Liver (tissue), 9 donors: ENCODE measurements around the gene ARTN. TPM values are rescaled to one million over a fixed set of nuclear protein-coding genes. Genes with fewer than 3 reads are reported as not detected.
A peak's percentile ranks its signal among the peaks of the same experiment; 100 is the strongest.

ENCODE experiments used
- DNase-seq: peaks from one replicate; pipeline ENCODE4 v3.0.0-alpha.2; 2017; ENCODE audit warnings: low spot score
- H3K27ac ChIP-seq, 2 donors: one replicate each; pipeline ENCODE4 v1.7.0; 2013; ENCODE audit warnings: inconsistent platforms in 2 of 2, low read length in 2 of 2, control low read depth in 1 of 2, low read depth in 1 of 2, mild to moderate bottlenecking in 1 of 2
- H3K27me3 ChIP-seq, 4 donors: one replicate each; pipeline versions ENCODE4 v1.6.1 to v1.7.0; 2013; ENCODE audit warnings: low read length in 3 of 4, inconsistent platforms in 1 of 4, mild to moderate bottlenecking in 1 of 4, moderate library complexity in 1 of 4; ENCODE audit not compliant: control insufficient read depth in 4 of 4, insufficient read depth in 4 of 4
- H3K36me3 ChIP-seq, 4 donors: one replicate each; pipeline versions ENCODE4 v1.6.1 to v1.7.0; 2013; ENCODE audit warnings: low read length in 3 of 4, mild to moderate bottlenecking in 3 of 4, low read depth in 1 of 4, moderate library complexity in 1 of 4; ENCODE audit not compliant: control insufficient read depth in 4 of 4, insufficient read depth in 3 of 4
- H3K4me1 ChIP-seq, 4 donors: one replicate each; pipeline versions ENCODE4 v1.6.1 to v1.7.0; 2013; ENCODE audit warnings: low read length in 3 of 4, mild to moderate bottlenecking in 3 of 4, moderate library complexity in 1 of 4; ENCODE audit not compliant: control insufficient read depth in 4 of 4, insufficient read depth in 4 of 4
- H3K4me3 ChIP-seq, 3 donors: one replicate each; pipeline versions ENCODE4 v1.6.1 to v1.7.0; 2013; ENCODE audit warnings: low read length in 3 of 3, control low read depth in 1 of 3, low read depth in 1 of 3, mild to moderate bottlenecking in 1 of 3
- H3K9ac ChIP-seq, 2 donors: one replicate each; pipeline ENCODE4 v1.7.0; 2013; ENCODE audit warnings: low read length in 2 of 2, mild to moderate bottlenecking in 2 of 2, moderate library complexity in 2 of 2, control low read depth in 1 of 2, low read depth in 1 of 2
- H3K9me3 ChIP-seq, 4 donors: one replicate each; pipeline versions ENCODE4 v1.6.1 to v1.7.0; 2013; ENCODE audit warnings: low read length in 3 of 4; ENCODE audit not compliant: control insufficient read depth in 4 of 4
- ATF3 ChIP-seq: IDR thresholded peaks from 2 replicates; pipeline ENCODE4 v1.6.1; 2016; ENCODE audit warnings: antibody characterized with exemption
- EGR1 ChIP-seq, 2 donors: IDR thresholded peaks; 2 replicates each; pipeline ENCODE4 v1.6.1; 2016 to 2018; ENCODE audit warnings: antibody characterized with exemption in 2 of 2, low read depth in 2 of 2
- FOXA2 ChIP-seq: IDR thresholded peaks from 2 replicates; pipeline ENCODE4 v1.6.1; 2016; ENCODE audit warnings: antibody characterized with exemption
- HNF4A ChIP-seq, 2 donors: conservative IDR thresholded peaks; 2 replicates each; pipeline ENCODE4 v1.6.1; 2016; ENCODE audit warnings: antibody characterized with exemption in 2 of 2, mild to moderate bottlenecking in 2 of 2
- HNF4G ChIP-seq: IDR thresholded peaks from 2 replicates; pipeline ENCODE4 v1.6.1; 2016; ENCODE audit warnings: antibody characterized with exemption
- MAX ChIP-seq: IDR thresholded peaks from 2 replicates; pipeline ENCODE4 v1.6.1; 2016; ENCODE audit warnings: antibody characterized with exemption
- NR2F2 ChIP-seq: IDR thresholded peaks from 2 replicates; pipeline ENCODE4 v1.6.1; 2016; ENCODE audit warnings: antibody characterized with exemption
- RAD21 ChIP-seq, 2 donors: IDR thresholded peaks; 2 replicates each; pipeline ENCODE4 v1.6.1; 2016; ENCODE audit warnings: antibody characterized with exemption in 2 of 2, mild to moderate bottlenecking in 2 of 2
- RXRA ChIP-seq, 2 donors: IDR thresholded peaks; 2 replicates each; pipeline ENCODE4 v1.6.1; 2017 to 2018; ENCODE audit warnings: antibody characterized with exemption in 2 of 2, mild to moderate bottlenecking in 1 of 2
- SP1 ChIP-seq: IDR thresholded peaks from 2 replicates; pipeline ENCODE4 v1.6.1; 2018; ENCODE audit warnings: antibody characterized with exemption, mild to moderate bottlenecking
- TAF1 ChIP-seq: conservative IDR thresholded peaks from 2 replicates; pipeline ENCODE4 v1.6.1; 2016; ENCODE audit warnings: antibody characterized with exemption, mild to moderate bottlenecking
- YY1 ChIP-seq: IDR thresholded peaks from 2 replicates; pipeline ENCODE4 v1.6.1; 2016; ENCODE audit warnings: antibody characterized with exemption, mild to moderate bottlenecking
- WGBS: extraction: QIAGEN DNeasy Blood & Tissue Kit; methylation state at CpG from one replicate; pipeline ENCODE4 v1.1.7; 2013; 5-methylcytosine and 5-hydroxymethylcytosine counted together
- polyA plus RNA-seq, 2 donors: library from polyadenylated mRNA; stranded (reverse) in 1 of 2; unstranded in 1 of 2; fragments of 200-250 nt in 1 of 2; fragments of >200 nt in 1 of 2; fragmentation: Nextera tagmentation in 1 of 2; extraction: Ambion mirVana in 1 of 2; gene quantifications; one replicate each; pipeline versions ENCODE4 v1.2.1 to v1.2.3, GENCODE V29; 2013 to 2015
- total RNA-seq, 2 donors: library from RNA; depleted of rRNA; stranded (reverse); fragments of >200 nt; gene quantifications; one replicate each; pipeline ENCODE4 v1.2.3, GENCODE V29; 2014
- TF ChIP-seq, protein P1 (sequence below): IDR thresholded peaks from 2 replicates; pipeline ENCODE4 v1.6.1; 2016; ENCODE audit warnings: antibody characterized with exemption
- TF ChIP-seq, protein P2 (sequence below): IDR thresholded peaks from 2 replicates; pipeline ENCODE4 v1.6.1; 2016; ENCODE audit warnings: antibody characterized with exemption, mild to moderate bottlenecking
- TF ChIP-seq, protein P3 (sequence below): fragments of 150-350 bp; IDR thresholded peaks from 2 replicates; pipeline ENCODE4 v1.5.1; 2017; ENCODE audit warnings: improper control_type of control experiment, low read depth, low read length; ENCODE audit not compliant: missing input control
- donor health status: healthy.
- donor health status: healthy.
- donor health status: healthy.
- donor health status: healthy.
- donor health status: healthy.

ARTN gene
- total and polyA plus RNA-seq, 4 donors, result 0.05 to 0.08 TPM; not detected in 2

- no peaks in the 10 kb centered on the region for H3K27me3 ChIP-seq
- TF ChIP-seq YY1 (no peak), FOXA2 (no peak), HNF4A (conservative IDR thresholded peaks at IDR 0.05) (no peak), HNF4G (no peak)
- TF ChIP-seq, protein P1, sequence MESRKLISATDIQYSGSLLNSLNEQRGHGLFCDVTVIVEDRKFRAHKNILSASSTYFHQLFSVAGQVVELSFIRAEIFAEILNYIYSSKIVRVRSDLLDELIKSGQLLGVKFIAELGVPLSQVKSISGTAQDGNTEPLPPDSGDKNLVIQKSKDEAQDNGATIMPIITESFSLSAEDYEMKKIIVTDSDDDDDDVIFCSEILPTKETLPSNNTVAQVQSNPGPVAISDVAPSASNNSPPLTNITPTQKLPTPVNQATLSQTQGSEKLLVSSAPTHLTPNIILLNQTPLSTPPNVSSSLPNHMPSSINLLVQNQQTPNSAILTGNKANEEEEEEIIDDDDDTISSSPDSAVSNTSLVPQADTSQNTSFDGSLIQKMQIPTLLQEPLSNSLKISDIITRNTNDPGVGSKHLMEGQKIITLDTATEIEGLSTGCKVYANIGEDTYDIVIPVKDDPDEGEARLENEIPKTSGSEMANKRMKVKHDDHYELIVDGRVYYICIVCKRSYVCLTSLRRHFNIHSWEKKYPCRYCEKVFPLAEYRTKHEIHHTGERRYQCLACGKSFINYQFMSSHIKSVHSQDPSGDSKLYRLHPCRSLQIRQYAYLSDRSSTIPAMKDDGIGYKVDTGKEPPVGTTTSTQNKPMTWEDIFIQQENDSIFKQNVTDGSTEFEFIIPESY, result no peak
- peaks cover 0 to 4% (median 0%) of the 10 kb centered on the region in 4 donors for H3K36me3 ChIP-seq
- WGBS, result 95% methylated on average over 13 of the region's 13 CpGs
- H3K9ac ChIP-seq, result no peak overlapping the region
- H3K9me3 ChIP-seq, result no peaks in the 10 kb centered on the region
- no peak for DNase-seq
- no peak overlapping the region for H3K27ac ChIP-seq
- H3K4me3 ChIP-seq, result no peak overlapping the region
- H3K4me1 ChIP-seq, result peaks cover 10 to 25% (median 15%) of the 10 kb centered on the region in 4 donors
These were observed 1.6 kb upstream of the ARTN start for GRCh38 chr1:43931711-43932660.

DNA sequence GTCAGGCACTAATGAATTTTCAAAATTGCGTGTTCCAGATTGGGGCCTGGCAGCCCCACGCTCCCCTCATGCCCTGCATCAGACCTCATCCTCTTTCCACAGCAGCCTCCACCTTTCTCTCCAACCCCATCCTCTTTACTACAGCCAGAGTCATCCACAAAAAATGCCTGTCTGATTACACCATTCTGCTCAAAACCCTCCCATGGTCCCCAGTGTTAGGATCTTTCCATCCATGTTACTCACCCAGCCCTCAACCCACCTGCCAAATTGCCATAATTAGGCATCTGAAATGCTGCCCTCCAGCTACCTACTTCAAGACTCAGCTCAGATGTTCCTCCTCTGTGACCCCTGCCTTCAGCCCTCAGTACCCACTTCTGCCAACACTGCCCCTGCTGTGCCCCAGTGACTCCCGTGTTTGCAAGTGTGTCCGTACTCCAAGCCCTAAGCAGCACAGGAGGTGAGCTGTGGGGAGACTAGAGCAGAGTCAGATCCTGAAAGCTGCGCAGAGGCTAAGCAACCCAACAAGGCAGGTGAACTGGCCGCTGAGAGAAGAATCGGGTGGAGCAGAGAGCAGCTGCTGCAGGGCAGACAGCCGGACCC lies 715 bp upstream of the ARTN start:
- TF ChIP-seq YY1 (no peak), TAF1 (no peak), RXRA (IDR thresholded peaks at IDR 0.05) (no peak), HNF4A (conservative IDR thresholded peaks at IDR 0.05) (no peak), FOXA2 (no peak), SP1 (no peak), RAD21 (IDR thresholded peaks at IDR 0.05) (no peak), ATF3 (no peak), EGR1 (IDR thresholded peaks at IDR 0.05; ENCODE audit: low read depth in 2 of 2) (no peak), NR2F2 (no peak), MAX (no peak)
- TF ChIP-seq, protein P1, result no peak
- TF ChIP-seq, protein P2, sequence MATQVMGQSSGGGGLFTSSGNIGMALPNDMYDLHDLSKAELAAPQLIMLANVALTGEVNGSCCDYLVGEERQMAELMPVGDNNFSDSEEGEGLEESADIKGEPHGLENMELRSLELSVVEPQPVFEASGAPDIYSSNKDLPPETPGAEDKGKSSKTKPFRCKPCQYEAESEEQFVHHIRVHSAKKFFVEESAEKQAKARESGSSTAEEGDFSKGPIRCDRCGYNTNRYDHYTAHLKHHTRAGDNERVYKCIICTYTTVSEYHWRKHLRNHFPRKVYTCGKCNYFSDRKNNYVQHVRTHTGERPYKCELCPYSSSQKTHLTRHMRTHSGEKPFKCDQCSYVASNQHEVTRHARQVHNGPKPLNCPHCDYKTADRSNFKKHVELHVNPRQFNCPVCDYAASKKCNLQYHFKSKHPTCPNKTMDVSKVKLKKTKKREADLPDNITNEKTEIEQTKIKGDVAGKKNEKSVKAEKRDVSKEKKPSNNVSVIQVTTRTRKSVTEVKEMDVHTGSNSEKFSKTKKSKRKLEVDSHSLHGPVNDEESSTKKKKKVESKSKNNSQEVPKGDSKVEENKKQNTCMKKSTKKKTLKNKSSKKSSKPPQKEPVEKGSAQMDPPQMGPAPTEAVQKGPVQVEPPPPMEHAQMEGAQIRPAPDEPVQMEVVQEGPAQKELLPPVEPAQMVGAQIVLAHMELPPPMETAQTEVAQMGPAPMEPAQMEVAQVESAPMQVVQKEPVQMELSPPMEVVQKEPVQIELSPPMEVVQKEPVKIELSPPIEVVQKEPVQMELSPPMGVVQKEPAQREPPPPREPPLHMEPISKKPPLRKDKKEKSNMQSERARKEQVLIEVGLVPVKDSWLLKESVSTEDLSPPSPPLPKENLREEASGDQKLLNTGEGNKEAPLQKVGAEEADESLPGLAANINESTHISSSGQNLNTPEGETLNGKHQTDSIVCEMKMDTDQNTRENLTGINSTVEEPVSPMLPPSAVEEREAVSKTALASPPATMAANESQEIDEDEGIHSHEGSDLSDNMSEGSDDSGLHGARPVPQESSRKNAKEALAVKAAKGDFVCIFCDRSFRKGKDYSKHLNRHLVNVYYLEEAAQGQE, result no peak
- TF ChIP-seq, protein P3, sequence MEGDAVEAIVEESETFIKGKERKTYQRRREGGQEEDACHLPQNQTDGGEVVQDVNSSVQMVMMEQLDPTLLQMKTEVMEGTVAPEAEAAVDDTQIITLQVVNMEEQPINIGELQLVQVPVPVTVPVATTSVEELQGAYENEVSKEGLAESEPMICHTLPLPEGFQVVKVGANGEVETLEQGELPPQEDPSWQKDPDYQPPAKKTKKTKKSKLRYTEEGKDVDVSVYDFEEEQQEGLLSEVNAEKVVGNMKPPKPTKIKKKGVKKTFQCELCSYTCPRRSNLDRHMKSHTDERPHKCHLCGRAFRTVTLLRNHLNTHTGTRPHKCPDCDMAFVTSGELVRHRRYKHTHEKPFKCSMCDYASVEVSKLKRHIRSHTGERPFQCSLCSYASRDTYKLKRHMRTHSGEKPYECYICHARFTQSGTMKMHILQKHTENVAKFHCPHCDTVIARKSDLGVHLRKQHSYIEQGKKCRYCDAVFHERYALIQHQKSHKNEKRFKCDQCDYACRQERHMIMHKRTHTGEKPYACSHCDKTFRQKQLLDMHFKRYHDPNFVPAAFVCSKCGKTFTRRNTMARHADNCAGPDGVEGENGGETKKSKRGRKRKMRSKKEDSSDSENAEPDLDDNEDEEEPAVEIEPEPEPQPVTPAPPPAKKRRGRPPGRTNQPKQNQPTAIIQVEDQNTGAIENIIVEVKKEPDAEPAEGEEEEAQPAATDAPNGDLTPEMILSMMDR, result no peak
- no peak overlapping the region for H3K27ac ChIP-seq
- H3K4me3 ChIP-seq, result peak overlapping the region in 1 of 3 donors; percentile 36
- H3K9me3 ChIP-seq, result no peaks in the 10 kb centered on the region
- no peak for DNase-seq
- no peaks in the 10 kb centered on the region for H3K27me3 ChIP-seq
- peaks cover 10 to 27% (median 15%) of the 10 kb centered on the region in 4 donors for H3K4me1 ChIP-seq
- WGBS, result 34% methylated on average over 8 of the region's 8 CpGs
- H3K9ac ChIP-seq, result peak overlapping the region in 1 of 2 donors; percentile 23
- peaks cover 0 to 4% (median 0%) of the 10 kb centered on the region in 4 donors for H3K36me3 ChIP-seq
